Ovary (tissue), 3 donors: ENCODE data around the gene MYOF.

Experiments
- CTCF ChIP-seq, 3 donors: fragments of 450-650 bp in 2 of 3; fragments of 200-600 bp in 1 of 3; IDR thresholded peaks; one replicate each; pipeline versions ENCODE4 v1.5.1 to v1.8.0; 2016 to 2022; ENCODE audit warnings: antibody characterized with exemption in 3 of 3, mild to moderate bottlenecking in 1 of 3
- EP300 ChIP-seq: sonication (generic); formaldehyde crosslinking; IDR thresholded peaks from one replicate; pipeline ENCODE4 v1.6.1; 2017; ENCODE audit warnings: antibody characterized with exemption
- donor health status: DM: no; HTN: no; CAD: no.

GRCh38 chr10:93457511-93457910 lies 24.6 kb downstream of the MYOF start:
- TF ChIP-seq CTCF (IDR thresholded peaks at IDR 0.05): no peak
- no peak for TF ChIP-seq EP300
